ENCODE measurements around the gene HSF2.
"Not testable (repeated sequence)": the region's sequence is repeated elsewhere in the genome, so short reads cannot be mapped to it uniquely, and the experiment has no call there.

The HSF2 gene

DNA sequence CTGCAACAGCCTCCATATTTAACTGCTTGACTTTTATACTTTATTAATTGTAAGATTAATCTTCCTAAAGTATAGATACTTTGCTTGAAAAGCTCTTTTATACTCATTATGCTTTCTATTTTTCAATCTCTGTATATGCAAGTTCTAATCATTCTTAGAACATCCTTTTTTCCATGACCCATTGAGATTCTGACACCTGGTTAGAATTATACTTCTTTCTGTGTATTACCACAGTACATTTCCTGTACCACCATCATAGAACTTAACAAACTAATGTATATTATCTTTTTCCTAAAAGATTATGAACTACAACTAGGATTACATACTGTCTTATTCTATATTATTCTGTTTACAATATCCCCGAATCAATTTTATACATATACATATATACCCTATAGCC, 58.6 kb downstream of the HSF2 start:
- no peak for DNase-seq

DNA sequence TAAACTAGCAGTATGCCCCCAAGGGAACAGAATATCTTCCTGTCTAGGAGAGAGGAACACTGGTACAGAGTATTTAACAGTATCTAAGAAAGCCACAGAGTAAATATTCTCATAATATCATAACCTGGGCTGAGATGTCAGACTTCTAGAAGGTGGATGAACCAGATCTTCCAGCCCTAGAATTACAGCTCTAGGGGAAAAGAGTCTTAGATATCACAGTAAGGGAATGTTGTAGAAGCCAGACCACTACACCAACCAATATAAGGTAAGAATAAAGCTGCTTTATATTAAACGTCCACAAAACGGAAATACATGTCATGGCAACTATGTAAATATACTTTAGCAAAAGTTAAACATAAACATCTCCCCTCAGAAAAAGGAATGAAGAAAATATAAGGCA, 59.8 kb downstream of the HSF2 start:
- no peak for DNase-seq

DNA sequence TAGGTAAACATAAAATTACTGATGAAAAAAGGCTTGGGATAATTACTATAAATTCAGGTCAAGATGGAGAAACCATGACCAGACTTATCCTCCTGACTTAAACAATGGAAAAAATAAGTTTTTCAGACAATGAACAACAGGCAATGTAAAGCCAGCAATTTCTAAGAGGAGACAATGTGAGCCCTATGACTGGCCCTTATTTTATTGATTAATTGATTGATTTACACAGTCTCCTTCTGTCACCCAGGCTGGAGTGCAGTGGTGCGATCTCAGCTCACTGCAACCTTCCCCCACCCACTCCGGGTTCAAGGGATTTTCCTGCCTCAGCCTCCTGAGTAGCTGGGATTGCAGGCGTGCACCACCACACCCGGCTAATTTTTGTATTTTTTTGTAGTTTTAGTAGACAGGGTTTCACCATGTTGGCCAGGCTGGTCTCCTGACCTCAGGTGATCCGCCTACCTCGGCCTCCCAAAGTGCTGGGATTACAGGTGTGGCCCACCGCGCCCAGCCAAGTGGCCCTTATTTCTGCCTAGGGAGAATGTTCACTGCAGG, 60.5 kb downstream of the HSF2 start:
- DNase-seq = not testable (repeated sequence)

DNA sequence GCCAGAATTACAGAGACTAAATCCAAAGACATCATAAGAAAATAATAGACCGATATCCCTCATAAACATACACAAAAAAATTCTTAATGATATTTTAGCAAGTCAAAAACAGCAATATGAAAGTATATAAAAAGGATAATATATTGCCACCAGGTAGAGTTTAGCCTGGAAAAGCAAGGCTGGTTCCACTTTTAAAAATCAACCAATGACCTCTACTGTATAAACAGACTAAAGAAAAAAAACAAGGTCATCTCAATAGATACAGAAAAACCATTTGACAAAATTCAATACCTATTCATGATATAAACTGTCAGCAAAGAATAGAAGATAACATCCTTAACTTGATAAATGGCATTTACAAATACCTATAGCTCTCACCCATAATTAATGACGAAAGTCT, 62.4 kb downstream of the HSF2 start:
- no peak for DNase-seq

DNA sequence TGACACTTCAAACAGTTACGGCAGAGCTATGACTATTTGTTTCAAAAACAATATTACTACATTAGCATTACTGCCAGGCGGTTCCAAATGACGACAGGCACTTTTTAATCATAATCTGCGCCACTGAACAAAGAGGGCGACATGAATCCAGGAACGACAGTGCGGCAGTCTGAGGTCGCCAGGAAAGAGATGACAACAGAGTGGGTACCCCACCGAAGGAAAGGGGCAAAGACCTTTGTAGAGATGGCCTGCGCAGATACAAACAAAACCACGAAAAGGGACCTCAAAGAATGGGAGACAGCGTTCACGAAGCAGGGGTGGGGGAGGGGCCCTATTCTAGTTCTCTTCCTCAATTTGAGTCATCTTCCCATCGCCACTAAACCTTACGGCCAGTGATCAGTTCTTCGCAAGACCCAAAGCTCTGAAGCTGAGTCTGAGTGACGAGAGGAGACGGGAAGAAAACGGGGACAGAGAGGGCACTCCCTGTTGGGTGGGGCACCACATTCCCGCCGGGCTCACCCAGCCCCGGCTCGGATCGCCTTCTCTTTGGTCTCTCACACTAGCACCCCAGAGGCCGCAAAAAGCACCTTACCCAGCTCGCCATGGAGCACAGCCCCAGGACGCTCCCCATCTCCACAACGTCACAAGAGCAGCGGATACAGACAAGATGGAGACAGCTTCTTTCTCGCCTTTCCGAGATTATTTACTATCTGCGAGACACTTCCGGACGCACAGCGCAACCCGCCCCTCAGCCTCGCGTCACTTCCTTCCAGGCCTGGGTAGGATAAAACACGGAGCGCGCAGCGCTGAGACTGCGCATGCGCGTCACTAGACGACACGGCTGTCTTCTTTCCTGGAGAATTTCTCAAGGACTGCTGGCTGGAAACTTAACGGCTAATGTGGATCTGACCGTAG, 71.9 kb downstream of the HSF2 start, which contains the start of gene SERINC1:
SERINC1 (minus strand) TSS at position 701 of the 915 bp plus-strand sequence; CDS start at position 631, 70 bp downstream.
- DNase-seq = peak; percentile 92

DNA sequence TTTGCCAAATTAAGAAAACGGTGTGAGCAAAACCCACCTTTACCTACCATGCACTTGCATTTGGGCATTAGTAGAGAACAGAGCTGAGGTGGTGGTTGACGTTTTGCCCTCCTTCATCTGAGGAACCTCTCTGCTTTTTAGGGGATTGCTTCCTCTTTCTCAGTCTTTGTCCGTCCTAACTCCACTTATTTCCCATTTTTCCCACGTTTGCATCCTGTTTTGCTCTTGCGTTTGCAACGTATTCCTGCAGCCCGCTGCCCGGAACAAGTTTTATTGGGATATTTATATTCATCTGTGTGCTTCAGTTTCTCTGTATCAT, 72.5 kb downstream of the HSF2 start:
- no peak for DNase-seq

DNA sequence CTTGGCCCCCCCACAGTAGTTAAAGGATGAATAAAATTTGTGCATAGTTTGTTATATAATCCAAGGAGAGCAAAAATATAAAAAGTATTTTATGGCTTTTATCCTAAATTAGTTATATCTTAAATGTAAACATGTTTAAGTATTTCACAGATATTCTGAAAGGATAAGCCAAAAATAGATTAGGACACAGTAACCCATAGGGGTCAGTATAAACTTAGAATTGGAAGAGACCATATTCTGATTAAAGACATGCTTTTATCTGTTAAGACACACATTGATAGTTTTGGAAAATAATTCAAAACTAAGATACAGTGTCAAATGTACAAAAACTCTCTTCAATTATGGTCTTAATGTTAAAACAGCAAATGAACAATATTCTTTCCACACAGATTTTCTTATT, 76.7 kb downstream of the HSF2 start:
- no peak for DNase-seq

DNA sequence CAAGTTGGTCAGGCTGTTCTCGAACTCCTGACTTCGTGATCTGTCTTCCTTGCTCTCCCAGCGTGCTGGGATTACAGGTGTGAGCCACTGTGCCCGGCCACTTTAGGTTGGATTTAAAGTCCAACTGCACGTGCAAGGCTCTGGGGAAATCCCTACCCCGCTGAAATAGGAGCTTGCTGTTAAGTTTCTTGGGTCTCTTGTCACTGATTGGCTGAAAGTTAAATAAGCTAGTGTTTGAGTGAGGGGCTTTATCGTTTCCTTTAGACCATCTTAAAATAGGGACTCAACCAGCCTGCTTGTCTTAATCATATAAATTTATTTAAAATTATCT, 83.3 kb downstream of the HSF2 start:
- DNase-seq = no peak
